Measurements from ENCODE around the gene PLXDC1.

The PLXDC1 gene

GRCh38 chr17:39144416-39144840 is 7.0 kb downstream of the PLXDC1 start:
- Histone ChIP-seq H3K36me3 (no peaks in the 10 kb centered on the region), H3K27ac (no peak overlapping the region), H3K4me3 (ENCODE audit: low read depth in 1 of 2, low read length in 1 of 2) (no peak overlapping the region), H3K4me1 (ENCODE audit: control insufficient read depth in 1 of 2, insufficient read depth in 1 of 2, low read depth in 1 of 2, low read length in 1 of 2) (no peaks in the 10 kb centered on the region), H3K27me3 (peaks cover 37% of the 10 kb centered on the region), H3K9me3 (no peaks in the 10 kb centered on the region)
- TF ChIP-seq, protein P1, sequence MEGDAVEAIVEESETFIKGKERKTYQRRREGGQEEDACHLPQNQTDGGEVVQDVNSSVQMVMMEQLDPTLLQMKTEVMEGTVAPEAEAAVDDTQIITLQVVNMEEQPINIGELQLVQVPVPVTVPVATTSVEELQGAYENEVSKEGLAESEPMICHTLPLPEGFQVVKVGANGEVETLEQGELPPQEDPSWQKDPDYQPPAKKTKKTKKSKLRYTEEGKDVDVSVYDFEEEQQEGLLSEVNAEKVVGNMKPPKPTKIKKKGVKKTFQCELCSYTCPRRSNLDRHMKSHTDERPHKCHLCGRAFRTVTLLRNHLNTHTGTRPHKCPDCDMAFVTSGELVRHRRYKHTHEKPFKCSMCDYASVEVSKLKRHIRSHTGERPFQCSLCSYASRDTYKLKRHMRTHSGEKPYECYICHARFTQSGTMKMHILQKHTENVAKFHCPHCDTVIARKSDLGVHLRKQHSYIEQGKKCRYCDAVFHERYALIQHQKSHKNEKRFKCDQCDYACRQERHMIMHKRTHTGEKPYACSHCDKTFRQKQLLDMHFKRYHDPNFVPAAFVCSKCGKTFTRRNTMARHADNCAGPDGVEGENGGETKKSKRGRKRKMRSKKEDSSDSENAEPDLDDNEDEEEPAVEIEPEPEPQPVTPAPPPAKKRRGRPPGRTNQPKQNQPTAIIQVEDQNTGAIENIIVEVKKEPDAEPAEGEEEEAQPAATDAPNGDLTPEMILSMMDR (IDR thresholded peaks at IDR 0.05) = no peak

DNA sequence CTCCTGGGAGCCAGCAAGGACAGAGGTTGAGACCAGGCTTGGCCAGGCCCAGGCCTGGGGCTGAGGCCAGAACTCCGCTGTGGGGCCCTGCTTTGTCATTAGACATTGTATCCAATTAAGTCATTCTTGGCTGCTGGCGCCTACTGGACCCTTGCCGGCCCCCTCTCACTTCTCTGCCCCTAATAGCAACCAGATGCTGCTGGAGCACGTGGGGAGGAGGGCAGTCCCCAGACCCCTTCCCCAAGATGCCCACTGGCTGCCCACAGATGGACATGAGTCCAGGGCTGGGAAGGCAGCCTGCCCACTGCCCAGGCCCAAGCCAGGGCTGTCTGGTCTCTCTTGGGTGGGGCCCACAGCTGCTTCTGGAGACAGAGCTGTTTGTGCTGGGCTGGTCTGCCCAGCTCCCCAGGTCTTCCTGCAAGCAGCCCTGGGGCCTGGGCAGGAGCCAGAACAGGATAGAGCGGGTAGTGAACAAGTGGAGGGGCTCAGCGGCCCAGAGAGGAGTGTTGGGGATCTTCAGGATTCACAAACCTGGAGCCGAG is 7.8 kb downstream of the PLXDC1 start:
- Histone ChIP-seq H3K9me3 (no peaks in the 10 kb centered on the region), H3K4me3 (ENCODE audit: low read depth in 1 of 2, low read length in 1 of 2) (no peak overlapping the region), H3K36me3 (no peaks in the 10 kb centered on the region), H3K27me3 (peaks cover 29% of the 10 kb centered on the region), H3K27ac (no peak overlapping the region), H3K4me1 (ENCODE audit: control insufficient read depth in 1 of 2, insufficient read depth in 1 of 2, low read depth in 1 of 2, low read length in 1 of 2) (no peaks in the 10 kb centered on the region)
- TF ChIP-seq, protein P1 (IDR thresholded peaks at IDR 0.05) = no peak

GRCh38 chr17:39141915-39142664 is 9.3 kb downstream of the PLXDC1 start:
- Histone ChIP-seq H3K9me3 (no peaks in the 10 kb centered on the region), H3K27me3 (peaks cover 13% of the 10 kb centered on the region), H3K4me1 (ENCODE audit: control insufficient read depth in 1 of 2, insufficient read depth in 1 of 2, low read depth in 1 of 2, low read length in 1 of 2) (no peaks in the 10 kb centered on the region), H3K27ac (no peak overlapping the region), H3K36me3 (no peaks in the 10 kb centered on the region), H3K4me3 (ENCODE audit: low read depth in 1 of 2, low read length in 1 of 2) (no peak overlapping the region)
- TF ChIP-seq, protein P1 (IDR thresholded peaks at IDR 0.05) = no peak

- Histone ChIP-seq H3K27ac (no peak overlapping the region), H3K27me3 (peaks cover 10% of the 10 kb centered on the region), H3K4me3 (ENCODE audit: low read depth in 1 of 2, low read length in 1 of 2) (no peak overlapping the region), H3K9me3 (no peaks in the 10 kb centered on the region), H3K36me3 (no peaks in the 10 kb centered on the region), H3K4me1 (ENCODE audit: control insufficient read depth in 1 of 2, insufficient read depth in 1 of 2, low read depth in 1 of 2, low read length in 1 of 2) (no peaks in the 10 kb centered on the region)
- TF ChIP-seq, protein P1 (IDR thresholded peaks at IDR 0.05) = no peak
Measured at GRCh38 chr17:39141294-39141693, 10.1 kb downstream of the PLXDC1 start.

DNA sequence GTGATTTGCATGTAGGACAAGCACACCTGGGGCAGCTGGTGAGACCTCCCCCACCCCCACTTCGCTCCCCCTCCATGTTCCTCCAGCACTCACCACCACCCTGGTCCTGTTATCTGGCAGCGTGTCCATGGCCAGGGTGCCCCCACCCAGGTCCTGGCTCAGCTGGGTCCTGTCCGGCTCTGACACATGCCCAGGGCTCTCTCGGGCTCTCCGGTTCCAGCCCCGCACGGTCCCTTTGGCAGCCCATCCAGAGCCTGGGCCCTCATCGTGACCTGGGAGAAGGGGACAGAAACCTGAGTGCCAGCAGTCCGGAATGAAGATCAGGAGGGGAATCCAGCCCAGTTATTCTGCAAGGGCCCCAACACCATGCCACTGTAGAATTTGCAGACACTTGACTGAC is 11.9 kb downstream of the PLXDC1 start:
- H3K4me3 ChIP-seq (ENCODE audit: low read depth in 1 of 2, low read length in 1 of 2) = no peak overlapping the region
- no peak overlapping the region for H3K27ac ChIP-seq
- no peaks in the 10 kb centered on the region for H3K27me3 ChIP-seq
- no peaks in the 10 kb centered on the region for H3K36me3 ChIP-seq
- H3K4me1 ChIP-seq (ENCODE audit: control insufficient read depth in 1 of 2, insufficient read depth in 1 of 2, low read depth in 1 of 2, low read length in 1 of 2) = no peaks in the 10 kb centered on the region
- TF ChIP-seq, protein P1 (IDR thresholded peaks at IDR 0.05) = no peak
- H3K9me3 ChIP-seq = no peaks in the 10 kb centered on the region
